Measurements from ENCODE around the gene BAZ1B.
"Not testable (repeated sequence)": the region's sequence is repeated elsewhere in the genome, so short reads cannot be mapped to it uniquely, and the experiment has no call there.

The BAZ1B gene

DNA sequence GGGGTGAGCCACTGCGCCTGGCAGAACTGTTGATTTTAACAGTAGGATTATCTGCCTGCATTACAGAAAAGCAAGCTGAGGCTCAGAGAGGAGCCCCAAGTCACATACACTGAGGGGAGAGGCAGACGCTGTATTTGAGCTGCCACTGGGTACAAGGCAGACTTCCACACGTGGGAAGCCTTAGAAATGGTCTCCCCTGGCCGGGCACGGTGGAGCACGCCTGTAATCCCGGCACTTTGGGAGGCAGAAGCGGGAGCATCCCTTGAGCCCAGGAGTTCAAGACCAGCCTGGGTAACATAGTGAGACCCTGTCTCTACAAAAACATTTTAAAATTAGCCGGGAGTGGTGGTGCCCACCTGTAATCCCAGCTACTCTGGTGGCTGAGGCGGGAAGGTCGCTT lies 89.4 kb downstream of the BAZ1B start:
- Histone ChIP-seq H2AFZ (ENCODE audit: low read depth, low read length) (no peak overlapping the region), H3K9me3 (ENCODE audit: insufficient read depth, low read length, severe bottlenecking) (no peaks in the 10 kb centered on the region), H3K4me2 (ENCODE audit: insufficient read depth, low read length) (no peak overlapping the region), H3K27ac (ENCODE audit: low read length) (no peak overlapping the region), H3K4me3 (ENCODE audit: low read depth in 1 of 2, low read length in 2 of 2) (no peak overlapping the region), H3K27me3 (ENCODE audit: insufficient read depth, low read length, poor library complexity) (no peaks in the 10 kb centered on the region), H3K79me2 (ENCODE audit: insufficient read depth, low read length) (no peaks in the 10 kb centered on the region), H3K9ac (ENCODE audit: low read depth, low read length) (no peak overlapping the region), H4K20me1 (ENCODE audit: insufficient read depth, low read length) (peaks cover 6% of the 10 kb centered on the region; the same call in 1 of the 2 replicates), H3K4me1 (ENCODE audit: insufficient read depth, low read length) (no peaks in the 10 kb centered on the region; the same call in 1 of the 2 replicates), H3K36me3 (ENCODE audit: insufficient read depth, low read length) (no peaks in the 10 kb centered on the region)
- ATAC-seq (ENCODE audit: insufficient read depth, low read depth) (no peak), DNase-seq (no peak)
- TF ChIP-seq, protein P1, sequence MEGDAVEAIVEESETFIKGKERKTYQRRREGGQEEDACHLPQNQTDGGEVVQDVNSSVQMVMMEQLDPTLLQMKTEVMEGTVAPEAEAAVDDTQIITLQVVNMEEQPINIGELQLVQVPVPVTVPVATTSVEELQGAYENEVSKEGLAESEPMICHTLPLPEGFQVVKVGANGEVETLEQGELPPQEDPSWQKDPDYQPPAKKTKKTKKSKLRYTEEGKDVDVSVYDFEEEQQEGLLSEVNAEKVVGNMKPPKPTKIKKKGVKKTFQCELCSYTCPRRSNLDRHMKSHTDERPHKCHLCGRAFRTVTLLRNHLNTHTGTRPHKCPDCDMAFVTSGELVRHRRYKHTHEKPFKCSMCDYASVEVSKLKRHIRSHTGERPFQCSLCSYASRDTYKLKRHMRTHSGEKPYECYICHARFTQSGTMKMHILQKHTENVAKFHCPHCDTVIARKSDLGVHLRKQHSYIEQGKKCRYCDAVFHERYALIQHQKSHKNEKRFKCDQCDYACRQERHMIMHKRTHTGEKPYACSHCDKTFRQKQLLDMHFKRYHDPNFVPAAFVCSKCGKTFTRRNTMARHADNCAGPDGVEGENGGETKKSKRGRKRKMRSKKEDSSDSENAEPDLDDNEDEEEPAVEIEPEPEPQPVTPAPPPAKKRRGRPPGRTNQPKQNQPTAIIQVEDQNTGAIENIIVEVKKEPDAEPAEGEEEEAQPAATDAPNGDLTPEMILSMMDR (IDR thresholded peaks at IDR 0.05; ENCODE audit: borderline replicate concordance, extremely low read depth, low read length, poor library complexity, severe bottlenecking) = no peak
- TF ChIP-seq EZH2 (IDR thresholded peaks at IDR 0.05; ENCODE audit: borderline replicate concordance, low read depth, low read length, severe bottlenecking) = no peak

DNA sequence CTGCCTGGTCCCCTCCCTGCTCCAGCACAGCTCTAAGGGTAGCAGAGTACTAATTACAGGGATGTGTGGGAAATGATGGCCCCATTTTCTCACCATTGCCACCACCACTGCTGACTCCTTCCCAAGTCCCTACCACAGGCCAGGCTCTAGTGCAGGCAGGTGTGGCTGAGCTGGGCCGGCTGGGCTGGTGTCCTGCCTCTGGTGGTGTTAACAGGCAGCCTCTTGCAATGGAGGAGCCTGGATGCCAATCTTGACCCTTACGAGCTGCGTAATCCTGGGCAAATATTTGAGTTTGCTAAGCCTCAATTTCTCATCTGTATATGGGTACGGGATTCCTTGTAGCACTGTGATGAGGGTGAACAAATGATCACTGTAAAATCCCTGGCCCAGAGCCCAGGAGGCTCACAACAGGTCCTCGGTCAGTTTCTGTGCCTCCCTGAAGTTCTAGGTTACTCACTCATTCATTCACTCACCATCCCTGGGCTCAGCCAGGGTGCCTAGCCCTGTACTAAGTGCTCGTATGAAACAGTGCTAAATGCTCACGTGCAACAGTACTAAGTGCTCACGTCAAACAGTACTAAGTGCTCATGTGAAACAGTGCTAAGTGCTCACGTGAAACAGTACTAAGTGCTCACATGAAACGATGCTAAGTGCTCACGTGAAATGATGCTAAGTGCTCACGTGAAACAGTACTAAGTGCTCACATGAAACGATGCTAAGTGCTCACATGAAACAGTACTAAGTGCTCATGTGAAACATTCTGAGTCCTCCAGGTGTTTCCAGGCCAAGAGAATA lies 90.9 kb downstream of the BAZ1B start:
- no peaks in the 10 kb centered on the region for H3K27me3 ChIP-seq (ENCODE audit: insufficient read depth, low read length, poor library complexity)
- no peak overlapping the region for H3K4me3 ChIP-seq (ENCODE audit: low read depth in 1 of 2, low read length in 2 of 2)
- H3K27ac ChIP-seq (ENCODE audit: low read length) = no peak overlapping the region
- DNase-seq = no peak
- H2AFZ ChIP-seq (ENCODE audit: low read depth, low read length) = no peak overlapping the region
- H3K9me3 ChIP-seq (ENCODE audit: insufficient read depth, low read length, severe bottlenecking) = no peaks in the 10 kb centered on the region
- H3K4me1 ChIP-seq (ENCODE audit: insufficient read depth, low read length) = no peaks in the 10 kb centered on the region; the same call in 1 of the 2 replicates
- H3K4me2 ChIP-seq (ENCODE audit: insufficient read depth, low read length) = no peak overlapping the region
- H4K20me1 ChIP-seq (ENCODE audit: insufficient read depth, low read length) = no peaks in the 10 kb centered on the region; the same call in 1 of the 2 replicates
- TF ChIP-seq, protein P1 (IDR thresholded peaks at IDR 0.05; ENCODE audit: borderline replicate concordance, extremely low read depth, low read length, poor library complexity, severe bottlenecking) = no peak
- TF ChIP-seq EZH2 (IDR thresholded peaks at IDR 0.05; ENCODE audit: borderline replicate concordance, low read depth, low read length, severe bottlenecking) = no peak
- ATAC-seq (ENCODE audit: insufficient read depth, low read depth) = no peak
- no peak overlapping the region for H3K9ac ChIP-seq (ENCODE audit: low read depth, low read length)
- H3K36me3 ChIP-seq (ENCODE audit: insufficient read depth, low read length) = no peaks in the 10 kb centered on the region
- H3K79me2 ChIP-seq (ENCODE audit: insufficient read depth, low read length) = no peaks in the 10 kb centered on the region

DNA sequence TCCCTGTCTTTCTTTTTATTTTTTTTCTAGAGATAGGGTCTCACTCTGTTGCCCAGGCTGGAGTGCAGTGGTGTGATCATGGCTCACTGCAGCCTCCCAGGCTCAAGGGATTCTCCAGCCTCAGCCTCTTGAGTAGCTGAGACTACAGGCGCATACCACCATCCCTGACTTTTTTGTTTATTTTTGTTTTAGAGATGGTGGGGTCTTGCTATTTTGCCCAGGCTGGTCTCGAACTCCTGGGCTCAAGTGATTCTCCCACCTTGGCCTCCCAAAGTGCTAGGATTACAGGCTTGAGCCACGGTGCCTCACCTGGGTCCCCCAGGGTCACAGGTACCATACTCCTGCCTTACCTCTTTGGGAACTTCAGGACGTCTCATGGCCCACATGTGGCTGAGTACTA lies 91.6 kb downstream of the BAZ1B start:
- not testable (repeated sequence) for H3K27me3 ChIP-seq (ENCODE audit: insufficient read depth, low read length, poor library complexity); H2AFZ ChIP-seq (ENCODE audit: low read depth, low read length); H3K36me3 ChIP-seq (ENCODE audit: insufficient read depth, low read length); H3K79me2 ChIP-seq (ENCODE audit: insufficient read depth, low read length); H3K4me3 ChIP-seq (ENCODE audit: low read depth in 1 of 2, low read length in 2 of 2); H3K9me3 ChIP-seq (ENCODE audit: insufficient read depth, low read length, severe bottlenecking); ATAC-seq (ENCODE audit: insufficient read depth, low read depth); H3K9ac ChIP-seq (ENCODE audit: low read depth, low read length); H3K4me1 ChIP-seq (ENCODE audit: insufficient read depth, low read length); DNase-seq; H3K4me2 ChIP-seq (ENCODE audit: insufficient read depth, low read length); H3K27ac ChIP-seq (ENCODE audit: low read length); H4K20me1 ChIP-seq (ENCODE audit: insufficient read depth, low read length)

DNA sequence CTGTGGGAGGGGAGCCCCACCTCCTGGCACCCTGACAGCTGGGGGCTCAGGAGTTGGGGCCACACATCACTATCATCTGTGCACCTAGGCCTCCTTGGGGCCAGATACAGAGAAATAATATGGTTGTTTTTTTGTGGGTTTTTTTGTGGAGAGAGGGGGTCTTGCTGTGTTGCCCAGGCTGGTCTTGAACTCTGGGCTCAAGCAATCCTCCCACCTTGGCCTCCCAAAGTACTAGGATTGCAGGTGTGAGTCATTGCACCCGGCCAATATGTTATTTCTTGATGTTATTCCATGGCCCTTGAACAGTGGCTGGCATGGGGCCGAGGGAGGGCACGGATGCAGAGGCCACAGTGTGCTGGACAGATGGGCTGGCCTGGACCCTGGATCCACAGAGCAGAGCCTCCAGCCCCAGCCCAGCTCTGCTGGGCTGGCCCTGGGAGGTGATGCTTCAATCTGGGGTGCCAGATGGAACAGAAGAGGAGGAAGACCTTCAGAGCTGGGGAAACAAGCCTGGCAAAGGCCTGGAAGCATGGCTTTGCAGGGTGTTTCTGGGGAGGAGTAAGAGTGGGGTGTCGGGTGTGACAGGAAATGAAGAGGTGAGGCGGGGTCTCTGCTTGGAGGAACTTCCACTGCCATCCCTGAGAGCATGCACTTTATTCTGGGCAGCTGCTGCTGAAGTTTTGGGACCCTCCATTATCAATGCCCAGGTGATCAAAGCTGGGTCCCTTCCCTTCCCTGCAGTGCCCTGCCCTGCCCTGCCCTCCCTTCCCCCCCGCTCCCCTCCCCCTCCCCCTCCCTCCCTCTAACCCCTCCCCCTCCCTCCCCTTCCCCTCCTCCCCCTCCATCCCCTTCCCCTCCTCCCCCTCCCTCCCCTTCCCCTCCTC lies 92.2 kb downstream of the BAZ1B start:
- DNase-seq = no peak
- 0 out of 3 replicates have a peak, but pooled peaks have one; percentile 31 for ATAC-seq (ENCODE audit: insufficient read depth, low read depth)
- no peaks in the 10 kb centered on the region; the same call in 1 of the 2 replicates for H4K20me1 ChIP-seq (ENCODE audit: insufficient read depth, low read length)
- H3K4me3 ChIP-seq (ENCODE audit: low read depth in 1 of 2, low read length in 2 of 2) = no peak overlapping the region
- no peak overlapping the region for H3K4me2 ChIP-seq (ENCODE audit: insufficient read depth, low read length)
- no peaks in the 10 kb centered on the region for H3K79me2 ChIP-seq (ENCODE audit: insufficient read depth, low read length)
- H3K4me1 ChIP-seq (ENCODE audit: insufficient read depth, low read length) = no peaks in the 10 kb centered on the region; the same call in 1 of the 2 replicates
- H3K9me3 ChIP-seq (ENCODE audit: insufficient read depth, low read length, severe bottlenecking) = no peaks in the 10 kb centered on the region
- no peak overlapping the region for H2AFZ ChIP-seq (ENCODE audit: low read depth, low read length)
- no peaks in the 10 kb centered on the region for H3K36me3 ChIP-seq (ENCODE audit: insufficient read depth, low read length)
- no peak overlapping the region for H3K27ac ChIP-seq (ENCODE audit: low read length)
- no peaks in the 10 kb centered on the region for H3K27me3 ChIP-seq (ENCODE audit: insufficient read depth, low read length, poor library complexity)
- H3K9ac ChIP-seq (ENCODE audit: low read depth, low read length) = no peak overlapping the region
- TF ChIP-seq, protein P1 (IDR thresholded peaks at IDR 0.05; ENCODE audit: borderline replicate concordance, extremely low read depth, low read length, poor library complexity, severe bottlenecking) = no peak
- TF ChIP-seq EZH2 (IDR thresholded peaks at IDR 0.05; ENCODE audit: borderline replicate concordance, low read depth, low read length, severe bottlenecking) = no peak
